Measurements from ENCODE around the gene WASHC4. TPM values are rescaled to one million over a fixed set of nuclear protein-coding genes. Genes with fewer than 3 reads are reported as not detected.
A peak's percentile ranks its signal among the peaks of the same experiment; 100 is the strongest.

The WASHC4 gene
- total RNA-seq, 1 donor from 2014 or later, result 50.9 TPM

GRCh38 chr12:105157606-105158005 is 50.1 kb downstream of the WASHC4 start:
- Mint-ChIP-seq H3K36me3 (peaks cover 41% of the 10 kb centered on the region), H3K4me3 (no peak overlapping the region), H3K4me1 (peaks cover 4% of the 10 kb centered on the region), H3K9me3 (no peaks in the 10 kb centered on the region), H3K27me3 (ENCODE audit: low read depth) (no peaks in the 10 kb centered on the region), H3K27ac (no peak overlapping the region)
- DNase-seq (ENCODE audit: low spot score in 2 of 2, unreplicated experiment in 2 of 2), result no peak
- no peak for TF ChIP-seq CTCF (IDR thresholded peaks at IDR 0.05; ENCODE audit: unreplicated experiment)

GRCh38 chr12:105158876-105159275 is 51.3 kb downstream of the WASHC4 start:
- H3K36me3 Mint-ChIP-seq, result peaks cover 47% of the 10 kb centered on the region
- no peaks in the 10 kb centered on the region for H3K9me3 Mint-ChIP-seq
- H3K27me3 Mint-ChIP-seq (ENCODE audit: low read depth), result no peaks in the 10 kb centered on the region
- TF ChIP-seq CTCF (IDR thresholded peaks at IDR 0.05; ENCODE audit: unreplicated experiment), result no peak
- no peak overlapping the region for H3K27ac Mint-ChIP-seq
- no peak for DNase-seq (ENCODE audit: low spot score in 2 of 2, unreplicated experiment in 2 of 2)
- no peak overlapping the region for H3K4me3 Mint-ChIP-seq
- H3K4me1 Mint-ChIP-seq, result peaks cover 6% of the 10 kb centered on the region

GRCh38 chr12:105162174-105162573 is 54.6 kb downstream of the WASHC4 start:
- Mint-ChIP-seq H3K27me3 (ENCODE audit: low read depth) (no peaks in the 10 kb centered on the region), H3K36me3 (peaks cover 35% of the 10 kb centered on the region), H3K4me1 (peaks cover 8% of the 10 kb centered on the region), H3K4me3 (no peak overlapping the region), H3K9me3 (no peaks in the 10 kb centered on the region), H3K27ac (no peak overlapping the region)
- no peak for DNase-seq (ENCODE audit: low spot score in 2 of 2, unreplicated experiment in 2 of 2)
- TF ChIP-seq CTCF (IDR thresholded peaks at IDR 0.05; ENCODE audit: unreplicated experiment), result no peak

GRCh38 chr12:105164068-105164467 is 56.5 kb downstream of the WASHC4 start:
- no peaks in the 10 kb centered on the region for H3K27me3 Mint-ChIP-seq (ENCODE audit: low read depth)
- peaks cover 5% of the 10 kb centered on the region for H3K4me1 Mint-ChIP-seq
- no peak for DNase-seq (ENCODE audit: low spot score in 2 of 2, unreplicated experiment in 2 of 2)
- H3K36me3 Mint-ChIP-seq, result peaks cover 33% of the 10 kb centered on the region
- no peaks in the 10 kb centered on the region for H3K9me3 Mint-ChIP-seq
- H3K4me3 Mint-ChIP-seq, result no peak overlapping the region
- TF ChIP-seq CTCF (IDR thresholded peaks at IDR 0.05; ENCODE audit: unreplicated experiment), result no peak
- H3K27ac Mint-ChIP-seq, result peak overlapping the region; percentile 59

- Mint-ChIP-seq H3K4me3 (no peak overlapping the region), H3K9me3 (no peaks in the 10 kb centered on the region), H3K4me1 (peaks cover 4% of the 10 kb centered on the region), H3K27me3 (ENCODE audit: low read depth) (no peaks in the 10 kb centered on the region), H3K36me3 (peaks cover 23% of the 10 kb centered on the region), H3K27ac (no peak overlapping the region)
- no peak for TF ChIP-seq CTCF (IDR thresholded peaks at IDR 0.05; ENCODE audit: unreplicated experiment)
- no peak for DNase-seq (ENCODE audit: low spot score in 2 of 2, unreplicated experiment in 2 of 2)
These were observed 59.2 kb downstream of the WASHC4 start for GRCh38 chr12:105166736-105167135.

- H3K4me3 Mint-ChIP-seq, result no peak overlapping the region
- no peaks in the 10 kb centered on the region for H3K27me3 Mint-ChIP-seq (ENCODE audit: low read depth)
- DNase-seq (ENCODE audit: low spot score in 2 of 2, unreplicated experiment in 2 of 2), result no peak
- H3K36me3 Mint-ChIP-seq, result peaks cover 18% of the 10 kb centered on the region
- no peak overlapping the region for H3K27ac Mint-ChIP-seq
- no peak for TF ChIP-seq CTCF (IDR thresholded peaks at IDR 0.05; ENCODE audit: unreplicated experiment)
- no peaks in the 10 kb centered on the region for H3K9me3 Mint-ChIP-seq
- H3K4me1 Mint-ChIP-seq, result peaks cover 4% of the 10 kb centered on the region
These were observed 59.8 kb downstream of the WASHC4 start for GRCh38 chr12:105167346-105167745.

Data from mesothelial cell of epicardium (in vitro differentiated cells).